Measurements from ENCODE around the gene MICU1. TPM values are rescaled to one million over a fixed set of nuclear protein-coding genes. Genes with fewer than 3 reads are reported as not detected.
A peak's percentile ranks its signal among the peaks of the same experiment; 100 is the strongest.

The MICU1 gene
- total and polyA plus RNA-seq, 2 of the 13 experiments (the other 11 are each of a cell fraction or from before 2014, with no cell fraction given) = 32.5 to 56.1 TPM

DNA sequence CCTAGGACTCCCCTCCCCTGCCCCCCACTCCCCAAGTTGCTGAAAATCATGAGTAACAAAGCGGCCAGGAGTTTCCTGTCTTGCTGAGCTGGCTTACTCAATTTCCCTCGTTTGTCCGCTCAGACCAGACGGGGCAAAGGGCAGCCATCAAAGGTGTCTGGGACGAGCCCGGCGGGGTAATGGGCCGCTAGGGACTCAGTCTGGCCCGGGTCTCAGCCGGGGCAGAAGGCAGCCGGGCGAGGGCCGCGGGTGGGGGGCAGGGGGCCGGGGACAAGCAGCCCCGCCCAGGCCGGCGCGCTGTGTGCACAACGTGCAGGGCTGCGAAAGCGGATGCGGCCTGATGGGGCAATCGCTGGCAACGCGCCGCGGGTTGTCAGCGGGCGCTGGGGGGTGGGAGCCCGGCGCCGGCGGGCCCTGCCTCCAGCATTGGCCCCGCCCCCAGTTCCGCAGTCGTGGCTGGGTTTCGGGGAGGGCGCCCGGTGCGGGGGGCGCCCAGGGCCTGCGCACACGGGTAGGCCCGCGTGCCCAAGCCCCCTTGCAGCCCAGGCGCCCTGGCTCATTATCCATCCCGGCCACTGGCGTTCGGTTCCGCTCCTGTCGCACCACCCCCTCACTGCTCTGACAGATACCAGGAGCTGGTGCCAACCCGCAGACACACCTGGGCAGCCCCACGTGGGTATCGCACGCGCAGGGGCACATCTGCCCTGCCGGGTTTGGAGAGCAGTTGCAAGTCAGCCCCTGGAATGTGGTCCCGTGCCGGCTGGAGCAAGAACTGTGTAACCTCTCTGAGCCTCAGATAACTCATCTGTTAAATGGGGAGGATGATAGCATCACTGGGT lies 306.2 kb downstream of the MICU1 start (continued):
- TF ChIP-seq ZNF687 (CRISPR knock-in tag; IDR thresholded peaks at IDR 0.05) (peak; percentile 95), GPBP1L1 (CRISPR knock-in tag; IDR thresholded peaks at IDR 0.05) (no peak), ARNTL (CRISPR knock-in tag; IDR thresholded peaks at IDR 0.05) (peak; percentile 91), ETV6 (CRISPR knock-in tag; conservative IDR thresholded peaks at IDR 0.05) (no peak), RFXAP (CRISPR knock-in tag; IDR thresholded peaks at IDR 0.05; ENCODE audit: borderline replicate concordance) (peak; percentile 82), ZSCAN21 (CRISPR knock-in tag; IDR thresholded peaks at IDR 0.05; ENCODE audit: borderline replicate concordance) (0 out of 2 replicates have a peak, but pooled peaks have one; percentile 18), NBN (conservative IDR thresholded peaks at IDR 0.05) (no peak), FIP1L1 (IDR thresholded peaks at IDR 0.05; ENCODE audit: borderline replicate concordance, insufficient read depth, low read depth, low read length) (no peak), POGZ (CRISPR knock-in tag; IDR thresholded peaks at IDR 0.05) (peak; percentile 61; the same call in 1 of the 2 replicates), ZNF607 (CRISPR knock-in tag; IDR thresholded peaks at IDR 0.05; ENCODE audit: borderline replicate concordance) (no peak; the same call in 1 of the 2 replicates), HDAC2 (CRISPR knock-in tag; IDR thresholded peaks at IDR 0.05) (peak; percentile 56), ZNF30 (CRISPR knock-in tag; IDR thresholded peaks at IDR 0.05) (no peak), ZNF207 (IDR thresholded peaks at IDR 0.05; ENCODE audit: borderline replicate concordance) (no peak), CHD4 (IDR thresholded peaks at IDR 0.05; ENCODE audit: borderline replicate concordance, low read length) (peak; percentile 42; the same call in 1 of the 2 replicates)
- TF ChIP-seq, protein P1, sequence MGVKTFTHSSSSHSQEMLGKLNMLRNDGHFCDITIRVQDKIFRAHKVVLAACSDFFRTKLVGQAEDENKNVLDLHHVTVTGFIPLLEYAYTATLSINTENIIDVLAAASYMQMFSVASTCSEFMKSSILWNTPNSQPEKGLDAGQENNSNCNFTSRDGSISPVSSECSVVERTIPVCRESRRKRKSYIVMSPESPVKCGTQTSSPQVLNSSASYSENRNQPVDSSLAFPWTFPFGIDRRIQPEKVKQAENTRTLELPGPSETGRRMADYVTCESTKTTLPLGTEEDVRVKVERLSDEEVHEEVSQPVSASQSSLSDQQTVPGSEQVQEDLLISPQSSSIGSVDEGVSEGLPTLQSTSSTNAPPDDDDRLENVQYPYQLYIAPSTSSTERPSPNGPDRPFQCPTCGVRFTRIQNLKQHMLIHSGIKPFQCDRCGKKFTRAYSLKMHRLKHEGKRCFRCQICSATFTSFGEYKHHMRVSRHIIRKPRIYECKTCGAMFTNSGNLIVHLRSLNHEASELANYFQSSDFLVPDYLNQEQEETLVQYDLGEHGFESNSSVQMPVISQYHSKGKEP (CRISPR knock-in tag; IDR thresholded peaks at IDR 0.05) = no peak
- TF ChIP-seq, protein P2, sequence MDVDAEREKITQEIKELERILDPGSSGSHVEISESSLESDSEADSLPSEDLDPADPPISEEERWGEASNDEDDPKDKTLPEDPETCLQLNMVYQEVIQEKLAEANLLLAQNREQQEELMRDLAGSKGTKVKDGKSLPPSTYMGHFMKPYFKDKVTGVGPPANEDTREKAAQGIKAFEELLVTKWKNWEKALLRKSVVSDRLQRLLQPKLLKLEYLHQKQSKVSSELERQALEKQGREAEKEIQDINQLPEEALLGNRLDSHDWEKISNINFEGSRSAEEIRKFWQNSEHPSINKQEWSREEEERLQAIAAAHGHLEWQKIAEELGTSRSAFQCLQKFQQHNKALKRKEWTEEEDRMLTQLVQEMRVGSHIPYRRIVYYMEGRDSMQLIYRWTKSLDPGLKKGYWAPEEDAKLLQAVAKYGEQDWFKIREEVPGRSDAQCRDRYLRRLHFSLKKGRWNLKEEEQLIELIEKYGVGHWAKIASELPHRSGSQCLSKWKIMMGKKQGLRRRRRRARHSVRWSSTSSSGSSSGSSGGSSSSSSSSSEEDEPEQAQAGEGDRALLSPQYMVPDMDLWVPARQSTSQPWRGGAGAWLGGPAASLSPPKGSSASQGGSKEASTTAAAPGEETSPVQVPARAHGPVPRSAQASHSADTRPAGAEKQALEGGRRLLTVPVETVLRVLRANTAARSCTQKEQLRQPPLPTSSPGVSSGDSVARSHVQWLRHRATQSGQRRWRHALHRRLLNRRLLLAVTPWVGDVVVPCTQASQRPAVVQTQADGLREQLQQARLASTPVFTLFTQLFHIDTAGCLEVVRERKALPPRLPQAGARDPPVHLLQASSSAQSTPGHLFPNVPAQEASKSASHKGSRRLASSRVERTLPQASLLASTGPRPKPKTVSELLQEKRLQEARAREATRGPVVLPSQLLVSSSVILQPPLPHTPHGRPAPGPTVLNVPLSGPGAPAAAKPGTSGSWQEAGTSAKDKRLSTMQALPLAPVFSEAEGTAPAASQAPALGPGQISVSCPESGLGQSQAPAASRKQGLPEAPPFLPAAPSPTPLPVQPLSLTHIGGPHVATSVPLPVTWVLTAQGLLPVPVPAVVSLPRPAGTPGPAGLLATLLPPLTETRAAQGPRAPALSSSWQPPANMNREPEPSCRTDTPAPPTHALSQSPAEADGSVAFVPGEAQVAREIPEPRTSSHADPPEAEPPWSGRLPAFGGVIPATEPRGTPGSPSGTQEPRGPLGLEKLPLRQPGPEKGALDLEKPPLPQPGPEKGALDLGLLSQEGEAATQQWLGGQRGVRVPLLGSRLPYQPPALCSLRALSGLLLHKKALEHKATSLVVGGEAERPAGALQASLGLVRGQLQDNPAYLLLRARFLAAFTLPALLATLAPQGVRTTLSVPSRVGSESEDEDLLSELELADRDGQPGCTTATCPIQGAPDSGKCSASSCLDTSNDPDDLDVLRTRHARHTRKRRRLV (CRISPR knock-in tag; IDR thresholded peaks at IDR 0.05) = peak; percentile 10; the same call in 1 of the 2 replicates

Measured in HepG2 (cell line).